Limb (tissue), 2 donors: ENCODE data around the gene DDX23.
A peak's percentile ranks its signal among the peaks of the same experiment; 100 is the strongest.

ENCODE experiments used
- DNase-seq, 2 donors: peaks; one replicate each; pipeline ENCODE4 v3.0.0-alpha.2; 2016; ENCODE audit errors: extremely low spot score in 2 of 2

Gene DDX23

GRCh38 chr12:48824112-48824511 is 27.9 kb downstream of the DDX23 start:
- no peak for DNase-seq

DNA sequence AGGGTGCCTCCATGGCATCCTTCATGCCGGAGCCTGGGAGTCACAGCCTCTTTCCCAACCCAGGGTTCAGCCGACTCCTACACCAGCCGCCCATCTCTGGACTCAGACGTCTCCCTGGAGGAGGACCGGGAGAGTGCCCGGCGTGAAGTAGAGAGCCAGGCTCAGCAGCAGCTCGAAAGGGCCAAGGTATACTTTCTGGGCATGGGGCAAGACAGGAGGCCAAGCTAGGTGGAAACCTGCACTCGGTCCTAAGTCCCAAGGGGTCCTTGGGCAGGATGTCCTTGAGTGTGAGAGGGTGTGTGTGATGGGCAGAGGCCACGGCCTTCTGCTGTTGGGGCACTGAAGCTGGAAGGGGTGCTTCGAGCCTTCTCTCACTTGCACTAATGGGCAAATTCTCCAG is 28.7 kb downstream of the DDX23 start:
- no peak for DNase-seq

DNA sequence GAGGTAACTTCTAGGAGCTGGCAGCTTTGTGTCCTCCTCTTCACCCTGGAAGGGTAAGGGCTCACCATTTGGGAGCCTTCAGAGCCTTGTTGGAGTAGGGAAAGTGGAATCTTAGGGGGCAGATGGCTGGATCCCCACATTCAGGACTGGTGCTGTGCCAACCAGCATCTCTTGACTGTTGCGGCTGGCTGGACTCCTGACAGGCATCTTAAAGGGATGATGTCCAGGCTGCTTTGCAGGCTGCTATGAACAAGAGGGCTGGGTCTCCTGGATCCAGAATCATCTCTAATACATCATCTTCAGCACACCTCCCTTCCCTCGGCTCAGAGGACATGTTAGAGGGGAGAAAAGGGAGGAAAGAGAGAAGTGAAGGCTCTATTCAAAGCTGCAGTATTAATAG is 29.3 kb downstream of the DDX23 start:
- DNase-seq, result no peak

- DNase-seq, result no peak
Observed at GRCh38 chr12:48822139-48822538, 29.8 kb downstream of the DDX23 start.

- peak in 1 of 2 donors; percentile 40 for DNase-seq
Observed at GRCh38 chr12:48819986-48820725, 31.8 kb downstream of the DDX23 start.

DNA sequence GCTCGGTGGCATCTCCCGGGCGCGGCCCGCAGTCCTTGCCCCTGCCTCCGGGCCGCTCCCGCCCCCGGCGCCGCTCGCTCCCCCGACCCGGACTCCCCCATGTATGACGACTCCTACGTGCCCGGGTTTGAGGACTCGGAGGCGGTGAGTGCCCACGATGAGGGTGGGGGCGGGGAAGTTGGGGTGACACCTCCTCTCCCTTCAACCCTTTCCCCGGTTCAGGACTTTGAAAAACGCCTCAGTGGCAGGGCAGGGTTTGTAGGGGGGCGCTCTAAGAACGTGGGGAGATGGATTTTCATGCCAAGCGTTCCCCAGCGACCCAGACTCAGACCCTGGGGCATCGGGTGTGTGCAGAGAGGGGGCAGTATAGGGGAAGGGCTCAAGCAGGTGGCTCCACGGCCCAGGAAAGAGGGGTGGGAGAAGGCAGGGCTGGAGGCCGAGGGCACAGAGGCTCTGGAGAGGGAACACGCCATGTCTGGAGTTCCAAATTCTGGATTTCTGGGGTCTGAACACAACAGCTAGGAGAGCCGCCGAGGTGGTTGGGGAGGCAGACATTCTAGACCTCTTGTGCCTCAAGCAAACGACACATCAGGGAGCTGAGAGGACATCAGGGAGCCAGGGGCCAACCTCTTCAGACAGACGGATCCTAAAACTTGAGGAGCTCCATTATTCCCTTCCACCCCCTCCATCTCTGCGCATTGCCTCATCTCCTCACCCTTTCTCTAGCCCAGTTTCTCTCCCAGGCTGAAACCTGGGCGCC is 33.0 kb downstream of the DDX23 start:
- no peak for DNase-seq

DNA sequence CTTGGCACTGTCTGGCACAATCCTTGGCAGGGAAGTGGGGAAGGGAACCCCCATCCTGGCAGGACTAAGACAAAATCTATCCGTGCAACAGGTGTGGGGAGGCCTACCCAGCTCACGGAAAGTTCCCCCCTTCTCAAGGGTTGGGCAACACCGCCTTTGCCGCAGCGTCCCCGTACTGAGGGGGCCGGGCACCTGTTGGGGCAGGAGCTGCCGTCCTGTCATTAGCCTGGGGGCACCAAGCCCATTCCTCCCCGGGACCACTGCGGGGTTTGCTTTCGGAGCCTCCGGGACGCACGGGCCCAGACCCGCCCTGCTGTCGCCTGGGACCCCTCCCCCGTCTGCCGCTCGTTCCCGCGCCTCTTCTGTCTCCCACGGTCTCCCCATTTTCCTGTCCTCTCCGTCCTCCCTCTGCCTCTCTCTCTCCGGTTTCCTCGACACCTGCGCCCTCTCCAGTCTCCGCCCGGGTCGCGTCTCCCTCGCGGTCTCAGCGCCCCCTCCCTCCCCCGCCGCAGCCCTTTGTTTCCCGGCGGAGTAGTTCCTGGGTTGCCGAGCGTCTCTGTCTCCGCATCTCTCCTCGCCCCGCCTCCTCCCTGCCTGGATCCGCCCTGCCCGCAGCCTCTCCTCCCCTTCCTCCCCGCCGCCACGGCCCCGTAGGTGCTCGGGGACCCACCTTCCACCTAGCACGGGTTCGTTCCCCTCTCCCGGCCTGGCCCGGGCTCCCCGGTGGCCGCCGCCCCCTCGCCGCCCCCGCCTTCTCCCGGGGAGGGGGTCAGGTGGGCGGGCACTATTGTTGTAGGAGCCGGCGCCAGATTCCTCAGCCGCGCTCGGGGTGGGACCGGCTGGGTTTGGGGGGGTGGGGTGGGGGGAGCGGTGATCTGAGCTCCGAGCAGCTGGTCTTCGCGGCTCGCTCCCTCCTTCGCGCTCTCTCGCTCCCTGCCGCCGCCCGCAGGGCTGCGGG is 33.8 kb downstream of the DDX23 start, which contains the start of gene CACNB3:
Gene CACNB3 (plus strand): TSS at position 624 of the 958 bp plus-strand sequence. CDS start 434 bp downstream, outside the sequence.
- peak; percentile 42 to 88 for DNase-seq

- DNase-seq, result peak in 1 of 2 donors; percentile 8
Observed at GRCh38 chr12:48816143-48816854, 35.7 kb downstream of the DDX23 start.

- peak; percentile 89 to 91 for DNase-seq
Observed at GRCh38 chr12:48815126-48816110, 36.5 kb downstream of the DDX23 start.

GRCh38 chr12:48814262-48815125 is 37.5 kb downstream of the DDX23 start:
- DNase-seq, result peak; percentile 48 to 89

- DNase-seq, result peak in 1 of 2 donors; percentile 40
Observed at GRCh38 chr12:48813465-48814261, 38.3 kb downstream of the DDX23 start.

GRCh38 chr12:48812389-48812788 is 39.6 kb downstream of the DDX23 start:
- no peak for DNase-seq

DNA sequence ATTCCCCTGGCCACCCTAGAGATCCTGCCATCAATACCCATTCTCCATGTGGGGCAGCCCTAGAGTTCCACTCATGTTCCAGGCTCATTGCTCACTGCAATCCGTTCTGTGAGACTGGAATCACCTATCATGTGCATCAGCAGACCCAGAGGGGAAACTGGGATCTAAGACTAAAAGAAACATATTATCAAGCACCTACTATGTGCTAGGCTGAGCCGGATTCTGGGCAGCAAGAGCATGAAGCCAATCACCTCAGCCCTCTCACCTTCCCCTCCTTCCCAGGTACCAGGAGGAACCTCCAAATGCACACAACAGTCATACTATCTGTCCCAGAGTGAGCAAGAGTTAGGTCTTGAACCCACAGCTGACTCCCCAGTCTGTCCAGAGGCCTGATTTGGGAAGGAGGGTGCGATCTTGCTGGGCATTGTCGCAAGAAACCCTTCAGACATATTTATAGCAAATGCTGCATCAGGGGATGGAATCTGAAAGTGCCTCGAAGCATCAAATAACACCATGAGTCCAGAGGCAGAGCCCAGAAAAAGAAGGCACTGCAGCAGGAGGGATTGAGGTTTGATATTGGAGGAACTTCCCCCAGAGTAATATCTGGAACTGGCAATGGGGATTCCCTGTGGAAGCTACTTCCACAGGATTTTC is 40.4 kb downstream of the DDX23 start:
- DNase-seq, result no peak

DNA sequence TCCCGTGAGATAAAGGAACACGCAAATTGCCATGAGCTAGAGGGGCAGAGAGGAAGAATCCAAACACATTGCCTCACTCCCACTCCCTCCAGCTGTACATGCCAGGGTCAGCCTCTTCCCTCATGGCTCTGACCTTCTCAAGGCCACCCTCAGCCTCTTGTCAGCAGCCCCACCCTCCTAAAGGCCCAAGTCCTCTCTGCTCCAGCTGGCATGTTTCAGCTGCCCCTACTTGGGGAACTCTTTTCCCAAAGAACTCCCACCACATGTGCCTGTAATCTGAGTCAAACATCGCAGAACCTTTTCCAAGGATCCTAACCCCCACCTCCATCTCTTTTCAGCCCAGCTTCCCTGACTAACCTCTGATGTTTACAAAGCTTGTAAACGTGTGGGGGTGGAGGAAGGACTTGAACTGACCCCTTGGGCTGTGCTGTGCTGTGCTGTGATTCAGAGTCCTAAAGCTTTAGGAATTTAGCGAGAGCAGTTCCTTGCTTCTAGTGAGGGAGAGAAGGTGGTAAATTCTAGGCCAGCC is 41.0 kb downstream of the DDX23 start:
- DNase-seq, result no peak

GRCh38 chr12:48807981-48808380 is 44.0 kb downstream of the DDX23 start:
- DNase-seq, result no peak

DNA sequence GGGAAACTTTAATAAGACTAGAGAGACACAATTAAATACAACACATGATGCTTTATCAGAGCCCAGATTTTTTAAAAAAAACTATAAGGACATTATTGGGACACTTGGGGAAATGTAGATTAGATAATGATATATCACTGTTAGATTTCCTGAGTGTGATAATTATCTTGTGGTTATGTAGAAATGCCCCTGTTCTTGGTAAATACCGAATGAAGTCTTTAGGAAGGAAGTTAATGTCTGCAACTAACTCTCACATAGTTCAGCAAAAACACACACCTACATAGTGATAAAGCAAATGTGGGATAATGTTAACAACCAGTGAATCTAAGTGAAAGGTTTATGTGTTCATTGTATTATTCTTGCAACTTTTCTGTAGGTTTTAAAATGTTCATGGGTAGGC is 48.3 kb downstream of the DDX23 start:
- DNase-seq, result no peak

GRCh38 chr12:48800971-48801370 is 51.0 kb downstream of the DDX23 start:
- DNase-seq, result no peak
